ENCODE results near the gene CARMIL3.

GRCh38 chr14:24096545-24097181 lies 44.9 kb downstream of the CARMIL3 start:
- no peak for TF ChIP-seq CTCF (IDR thresholded peaks at IDR 0.05; ENCODE audit: low read length)
- no peak for TF ChIP-seq EZH2 (IDR thresholded peaks at IDR 0.05; ENCODE audit: borderline replicate concordance, low read length)
